Measurements from ENCODE around the gene PPP2CA. TPM values are rescaled to one million over a fixed set of nuclear protein-coding genes. Genes with fewer than 3 reads are reported as not detected.

The PPP2CA gene
- total RNA-seq, 2 donors from 2014 or later, result 45.9 to 194 TPM

DNA sequence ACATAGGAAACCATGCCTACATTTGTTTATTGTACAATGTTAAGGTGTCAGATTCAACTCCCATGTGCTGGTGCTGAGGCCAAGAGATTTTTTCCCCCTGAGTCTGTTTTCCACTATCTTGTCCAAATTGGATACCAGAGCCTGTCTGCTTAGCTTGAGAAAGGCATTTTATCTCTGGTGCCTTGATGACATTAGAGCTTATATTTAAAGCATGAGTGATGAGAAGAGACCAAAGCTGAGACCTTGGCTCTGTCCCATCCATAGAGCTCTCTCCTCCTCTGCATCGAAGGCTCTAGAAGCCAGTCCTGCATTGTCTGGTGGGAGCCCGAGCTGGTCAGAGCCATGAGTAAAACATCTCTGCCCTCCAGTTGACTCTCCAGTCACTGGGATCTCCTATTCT lies 10.4 kb upstream of the PPP2CA start:
- 64 to 78% methylated on average over 2 of the region's 2 CpGs for WGBS, 2 donors
- no peak for TF ChIP-seq POLR2A (IDR thresholded peaks at IDR 0.05)
- TF ChIP-seq, protein P1, sequence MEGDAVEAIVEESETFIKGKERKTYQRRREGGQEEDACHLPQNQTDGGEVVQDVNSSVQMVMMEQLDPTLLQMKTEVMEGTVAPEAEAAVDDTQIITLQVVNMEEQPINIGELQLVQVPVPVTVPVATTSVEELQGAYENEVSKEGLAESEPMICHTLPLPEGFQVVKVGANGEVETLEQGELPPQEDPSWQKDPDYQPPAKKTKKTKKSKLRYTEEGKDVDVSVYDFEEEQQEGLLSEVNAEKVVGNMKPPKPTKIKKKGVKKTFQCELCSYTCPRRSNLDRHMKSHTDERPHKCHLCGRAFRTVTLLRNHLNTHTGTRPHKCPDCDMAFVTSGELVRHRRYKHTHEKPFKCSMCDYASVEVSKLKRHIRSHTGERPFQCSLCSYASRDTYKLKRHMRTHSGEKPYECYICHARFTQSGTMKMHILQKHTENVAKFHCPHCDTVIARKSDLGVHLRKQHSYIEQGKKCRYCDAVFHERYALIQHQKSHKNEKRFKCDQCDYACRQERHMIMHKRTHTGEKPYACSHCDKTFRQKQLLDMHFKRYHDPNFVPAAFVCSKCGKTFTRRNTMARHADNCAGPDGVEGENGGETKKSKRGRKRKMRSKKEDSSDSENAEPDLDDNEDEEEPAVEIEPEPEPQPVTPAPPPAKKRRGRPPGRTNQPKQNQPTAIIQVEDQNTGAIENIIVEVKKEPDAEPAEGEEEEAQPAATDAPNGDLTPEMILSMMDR (IDR thresholded peaks at IDR 0.05), result no peak
- no peaks in the 10 kb centered on the region for H3K36me3 ChIP-seq (replicated peaks in 1 of 2; ENCODE audit: insufficient read depth in 1 of 2, low read depth in 2 of 2)
- H3K27me3 ChIP-seq, result no peaks in the 10 kb centered on the region
- H3K9me3 ChIP-seq, result no peaks in the 10 kb centered on the region
- ATAC-seq (no peak), DNase-seq (no peak)
- no peak overlapping the region for H3K27ac ChIP-seq
- H3K4me1 ChIP-seq, result peaks cover 8% of the 10 kb centered on the region
- intact Hi-C loops (cut with DNase I), result no loop called here
- no peak overlapping the region for H3K4me3 ChIP-seq

DNA sequence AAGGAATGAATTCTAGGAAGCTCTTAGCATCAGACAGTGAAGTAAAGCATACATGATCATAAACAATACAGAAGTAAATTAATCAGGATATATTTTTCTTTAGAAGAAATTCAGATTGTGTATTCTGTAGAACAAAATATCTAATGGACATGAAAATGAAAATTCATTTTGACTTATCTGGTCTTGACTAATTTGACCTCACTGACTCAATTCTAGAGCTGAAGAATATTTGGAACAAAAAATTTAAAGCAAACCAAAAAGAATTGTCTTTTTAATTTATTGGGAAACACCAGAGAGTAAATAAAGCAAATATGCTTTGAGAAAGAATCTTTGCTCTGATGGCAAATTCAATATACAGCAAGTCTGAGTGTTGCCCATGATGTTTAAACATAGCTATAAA lies 2.8 kb upstream of the PPP2CA start:
- no peak for DNase-seq
- Histone ChIP-seq H3K4me3 (no peak overlapping the region), H3K27ac (no peak overlapping the region), H3K4me1 (peaks cover 20% of the 10 kb centered on the region), H3K36me3 (replicated peaks in 1 of 2; ENCODE audit: insufficient read depth in 1 of 2, low read depth in 2 of 2) (no peaks in the 10 kb centered on the region), H3K27me3 (no peaks in the 10 kb centered on the region), H3K9me3 (no peaks in the 10 kb centered on the region)
- intact Hi-C loops (cut with DNase I), result no loop called here
- TF ChIP-seq, protein P1 (IDR thresholded peaks at IDR 0.05), result no peak
- TF ChIP-seq POLR2A (IDR thresholded peaks at IDR 0.05), result no peak
- no peak for ATAC-seq

DNA sequence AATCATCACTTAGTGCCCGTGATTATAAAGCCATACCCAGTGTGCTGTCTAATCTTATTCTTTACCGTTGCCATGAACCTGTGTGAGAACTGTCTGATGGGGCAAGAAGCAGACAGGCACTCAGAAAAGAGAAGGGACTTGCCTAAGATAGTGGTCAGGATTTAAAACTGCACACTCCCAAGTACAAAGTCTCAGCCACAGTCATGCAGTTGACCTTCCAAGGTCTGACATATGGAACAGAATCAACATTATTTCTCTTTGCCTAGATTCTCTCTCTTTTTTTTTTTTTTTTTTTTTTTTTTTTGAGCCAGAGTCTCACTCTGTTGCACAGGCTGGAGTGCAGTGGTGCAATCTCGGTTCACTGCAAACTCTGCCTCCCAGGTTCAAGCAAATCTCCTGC lies 1.9 kb upstream of the PPP2CA start:
- ATAC-seq (no peak), DNase-seq (no peak)
- Histone ChIP-seq H3K4me3 (no peak overlapping the region), H3K4me1 (peaks cover 29% of the 10 kb centered on the region), H3K27ac (peak overlapping the region in 1 of 4 donors; percentile 100), H3K27me3 (no peaks in the 10 kb centered on the region), H3K36me3 (replicated peaks in 1 of 2; ENCODE audit: insufficient read depth in 1 of 2, low read depth in 2 of 2) (no peaks in the 10 kb centered on the region), H3K9me3 (no peaks in the 10 kb centered on the region)
- WGBS, 2 donors, result 77 to 96% methylated on average over 2 to 3 of the region's 3 CpGs
- intact Hi-C loops (cut with DNase I), result no loop called here
- TF ChIP-seq, protein P1 (IDR thresholded peaks at IDR 0.05), result no peak
- no peak for TF ChIP-seq POLR2A (IDR thresholded peaks at IDR 0.05)

DNA sequence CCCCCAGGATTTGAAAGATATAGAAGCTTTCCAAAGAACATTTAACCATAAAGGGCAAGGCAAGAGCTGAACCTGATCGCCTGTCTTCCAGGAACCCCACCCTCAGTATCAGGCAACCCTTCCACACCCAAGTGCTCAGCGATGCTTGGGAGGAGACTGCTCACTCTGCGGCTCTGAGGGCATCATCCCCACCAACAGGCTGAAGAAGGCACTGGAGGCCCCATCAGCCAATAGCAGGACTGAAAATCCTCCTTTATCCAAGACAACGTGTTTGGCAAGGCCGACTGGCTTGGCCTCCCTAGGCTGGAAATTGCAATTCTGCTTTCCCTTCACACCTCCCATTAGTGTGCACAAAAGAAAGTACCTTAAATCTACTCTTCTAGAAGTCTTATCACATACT lies 1.4 kb upstream of the PPP2CA start:
- DNase-seq (peak in 2 of 4 donors; percentile 10 to 21), ATAC-seq (no peak)
- no peak for TF ChIP-seq POLR2A (IDR thresholded peaks at IDR 0.05)
- intact Hi-C loops (cut with DNase I), result no loop called here
- H3K27me3 ChIP-seq, result no peaks in the 10 kb centered on the region
- H3K36me3 ChIP-seq (replicated peaks in 1 of 2; ENCODE audit: insufficient read depth in 1 of 2, low read depth in 2 of 2), result no peaks in the 10 kb centered on the region
- no peak overlapping the region for H3K4me3 ChIP-seq
- 52 to 54% methylated on average over 5 of the region's 5 CpGs for WGBS, 2 donors
- no peaks in the 10 kb centered on the region for H3K9me3 ChIP-seq
- peaks cover 34% of the 10 kb centered on the region for H3K4me1 ChIP-seq
- peak overlapping the region; percentile 98 to 100 (median 100) for H3K27ac ChIP-seq

DNA sequence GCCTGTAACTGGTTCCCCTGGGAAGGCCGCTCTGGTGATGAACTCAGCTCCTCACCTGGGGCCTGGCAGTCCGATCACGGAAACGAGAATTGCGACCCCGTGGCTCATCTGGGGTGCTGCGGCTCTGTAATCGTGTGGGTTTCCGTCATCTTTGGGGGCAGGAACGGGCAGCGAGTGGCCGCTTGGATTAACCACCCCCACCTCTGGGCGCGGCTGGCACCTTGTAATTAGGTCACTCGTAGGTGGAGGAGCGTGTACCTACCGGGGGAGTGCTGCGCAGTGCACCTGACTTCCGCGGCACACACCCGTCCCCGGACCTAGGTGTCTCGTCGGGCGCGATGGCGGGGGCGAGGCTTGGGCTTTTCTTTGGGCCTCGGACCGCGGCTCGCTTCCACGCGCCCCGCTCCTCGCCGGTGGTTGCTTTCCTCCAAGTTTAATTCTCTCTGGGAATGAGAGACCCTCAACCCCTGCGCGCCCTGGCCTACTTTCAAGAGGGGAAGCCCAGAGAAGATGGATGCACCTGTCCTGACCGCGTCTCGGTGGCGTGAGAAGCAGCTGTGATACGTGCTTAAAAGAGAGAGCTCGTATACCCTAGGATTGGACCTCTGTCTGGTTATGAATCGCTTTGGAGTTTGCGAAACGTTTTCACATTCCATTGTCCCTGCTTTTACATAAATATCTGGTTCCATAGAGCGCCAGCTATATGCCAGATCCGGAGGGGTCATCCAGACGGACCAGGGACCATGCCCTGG lies 744 bp upstream of the PPP2CA start:
- Histone ChIP-seq H3K9me3 (no peaks in the 10 kb centered on the region), H3K36me3 (replicated peaks in 1 of 2; ENCODE audit: insufficient read depth in 1 of 2, low read depth in 2 of 2) (no peaks in the 10 kb centered on the region), H3K4me1 (peaks cover 40% of the 10 kb centered on the region), H3K4me3 (peak overlapping the region; percentile 51 to 96), H3K27me3 (no peaks in the 10 kb centered on the region), H3K27ac (peak overlapping the region; percentile 98 to 100 (median 100))
- DNase-seq (peak in 2 of 4 donors; percentile 90 to 92), ATAC-seq (peak; percentile 76)
- TF ChIP-seq POLR2A (IDR thresholded peaks at IDR 0.05), result peak; percentile 87 to 97 (median 96)
- TF ChIP-seq, protein P1 (IDR thresholded peaks at IDR 0.05), result peak in 3 of 7 experiments; percentile 9 to 11 (median 10)
- intact Hi-C loops (cut with DNase I), result no loop called here
- WGBS, 2 donors, result 3 to 10% methylated on average over 12 to 51 of the region's 51 CpGs
